Measurements from ENCODE around the gene SLC35A4.
"Not testable (repeated sequence)": the region's sequence is repeated elsewhere in the genome, so short reads cannot be mapped to it uniquely, and the experiment has no call there.

Gene SLC35A4

GRCh38 chr5:140602147-140602546, 37.5 kb downstream of the SLC35A4 start:
- Histone ChIP-seq H3K4me3 (ENCODE audit: low read depth in 1 of 2, low read length in 1 of 2) (peak overlapping the region in 1 of 2 experiments; percentile 17), H3K9me3 (no peaks in the 10 kb centered on the region), H3K27ac (peak overlapping the region; percentile 97), H3K4me1 (ENCODE audit: control insufficient read depth in 1 of 2, insufficient read depth in 1 of 2, low read depth in 1 of 2, low read length in 1 of 2) (peaks cover 63 to 69% of the 10 kb centered on the region in 2 experiments), H3K36me3 (no peaks in the 10 kb centered on the region), H3K27me3 (no peaks in the 10 kb centered on the region)
- TF ChIP-seq CTCF (IDR thresholded peaks at IDR 0.05) = no peak

- H3K36me3 ChIP-seq, H3K27me3 ChIP-seq, H3K9me3 ChIP-seq: not testable (repeated sequence)
- Histone ChIP-seq H3K27ac (peak overlapping the region; percentile 97), H3K4me1 (ENCODE audit: control insufficient read depth in 1 of 2, insufficient read depth in 1 of 2, low read depth in 1 of 2, low read length in 1 of 2) (peaks cover 73 to 75% of the 10 kb centered on the region in 2 experiments), H3K4me3 (ENCODE audit: low read depth in 1 of 2, low read length in 1 of 2) (peak overlapping the region in 1 of 2 experiments; percentile 17)
These were observed 38.7 kb downstream of the SLC35A4 start for GRCh38 chr5:140603446-140603698.

- no peak for TF ChIP-seq CTCF (IDR thresholded peaks at IDR 0.05)
- Histone ChIP-seq H3K9me3 (no peaks in the 10 kb centered on the region), H3K4me1 (ENCODE audit: control insufficient read depth in 1 of 2, insufficient read depth in 1 of 2, low read depth in 1 of 2, low read length in 1 of 2) (peaks cover 77 to 79% of the 10 kb centered on the region in 2 experiments), H3K4me3 (ENCODE audit: low read depth in 1 of 2, low read length in 1 of 2) (peak overlapping the region in 1 of 2 experiments; percentile 17), H3K27me3 (no peaks in the 10 kb centered on the region), H3K36me3 (no peaks in the 10 kb centered on the region), H3K27ac (peak overlapping the region; percentile 97)
These were observed 39.1 kb downstream of the SLC35A4 start for GRCh38 chr5:140603734-140604133.

GRCh38 chr5:140605879-140606278, 41.3 kb downstream of the SLC35A4 start:
- Histone ChIP-seq H3K4me3 (ENCODE audit: low read depth in 1 of 2, low read length in 1 of 2) (no peak overlapping the region), H3K4me1 (ENCODE audit: control insufficient read depth in 1 of 2, insufficient read depth in 1 of 2, low read depth in 1 of 2, low read length in 1 of 2) (peaks cover 98% of the 10 kb centered on the region in 2 experiments), H3K36me3 (no peaks in the 10 kb centered on the region), H3K9me3 (no peaks in the 10 kb centered on the region), H3K27ac (peak overlapping the region; percentile 82), H3K27me3 (no peaks in the 10 kb centered on the region)
- TF ChIP-seq CTCF (IDR thresholded peaks at IDR 0.05) = no peak

- Histone ChIP-seq H3K27ac (peak overlapping the region; percentile 82), H3K36me3 (no peaks in the 10 kb centered on the region), H3K4me1 (ENCODE audit: control insufficient read depth in 1 of 2, insufficient read depth in 1 of 2, low read depth in 1 of 2, low read length in 1 of 2) (peaks cover 97 to 98% of the 10 kb centered on the region in 2 experiments), H3K4me3 (ENCODE audit: low read depth in 1 of 2, low read length in 1 of 2) (peak overlapping the region in 1 of 2 experiments; percentile 12), H3K27me3 (no peaks in the 10 kb centered on the region), H3K9me3 (no peaks in the 10 kb centered on the region)
- TF ChIP-seq CTCF (IDR thresholded peaks at IDR 0.05) = no peak
These were observed 42.4 kb downstream of the SLC35A4 start for GRCh38 chr5:140607031-140607430.

GRCh38 chr5:140608722-140609121, 44.1 kb downstream of the SLC35A4 start:
- Histone ChIP-seq H3K36me3 (no peaks in the 10 kb centered on the region), H3K4me3 (ENCODE audit: low read depth in 1 of 2, low read length in 1 of 2) (peak overlapping the region; percentile 35 to 41), H3K27ac (peak overlapping the region; percentile 99), H3K27me3 (no peaks in the 10 kb centered on the region), H3K4me1 (ENCODE audit: control insufficient read depth in 1 of 2, insufficient read depth in 1 of 2, low read depth in 1 of 2, low read length in 1 of 2) (peaks cover 96 to 98% of the 10 kb centered on the region in 2 experiments), H3K9me3 (no peaks in the 10 kb centered on the region)
- no peak for TF ChIP-seq CTCF (IDR thresholded peaks at IDR 0.05)

All from neutrophil (primary cell).